ENCODE results near the gene ORAI3. TPM values are rescaled to one million over a fixed set of nuclear protein-coding genes. Genes with fewer than 3 reads are reported as not detected.

Gene ORAI3
- 18.8 and 21.1 TPM in 2 replicates for total RNA-seq

DNA sequence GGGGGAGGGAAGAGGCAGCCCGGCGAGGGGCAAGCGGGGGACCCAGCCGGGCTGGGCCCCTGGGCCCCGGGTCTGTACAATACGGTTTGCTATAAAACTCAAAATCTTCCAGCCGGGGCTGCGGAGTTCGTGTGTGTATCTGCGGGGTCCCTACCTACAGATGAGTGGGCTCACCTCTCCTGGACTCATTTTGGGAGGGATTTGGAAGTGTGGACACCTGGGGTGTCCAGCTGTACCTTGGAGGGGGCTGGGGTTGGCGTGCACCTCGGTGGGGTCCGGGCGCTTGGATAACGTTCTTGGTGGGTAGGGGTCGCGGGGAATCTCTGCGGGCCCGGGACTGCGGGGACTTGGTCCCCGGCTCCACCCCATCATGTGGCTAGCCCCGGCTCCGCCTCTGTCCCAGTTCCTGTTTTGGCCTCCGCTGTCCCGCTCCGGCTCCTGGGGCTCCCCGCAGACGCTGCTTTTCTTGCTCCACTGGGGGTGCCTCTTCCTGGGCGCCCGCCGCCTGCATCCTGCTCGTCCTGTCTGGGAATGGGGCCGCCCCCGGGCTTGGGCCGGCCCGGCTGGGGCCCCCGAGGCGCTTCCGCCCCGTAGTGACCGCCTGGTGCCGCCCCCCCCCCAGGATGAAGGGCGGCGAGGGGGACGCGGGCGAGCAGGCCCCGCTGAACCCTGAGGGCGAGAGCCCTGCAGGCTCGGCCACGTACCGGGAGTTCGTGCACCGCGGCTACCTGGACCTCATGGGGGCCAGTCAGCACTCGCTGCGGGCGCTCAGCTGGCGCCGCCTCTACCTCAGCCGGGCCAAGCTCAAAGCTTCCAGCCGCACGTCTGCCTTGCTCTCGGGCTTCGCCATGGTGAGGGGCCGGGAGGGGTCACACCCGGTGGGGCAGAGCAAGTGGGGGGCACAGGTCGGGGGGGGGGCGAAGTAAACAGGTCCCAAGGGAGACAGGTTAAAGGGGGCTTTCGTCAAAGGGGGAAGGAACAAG, at the start of gene ORAI3:
TSS of gene ORAI3 (plus strand) at position 402 of the 983 bp plus-strand sequence. CDS start at position 624, 222 bp downstream.

GRCh38 chr16:30923554-30924075, 25.3 kb upstream of the ORAI3 start, which contains the start of gene FBXL19:
TSS of gene FBXL19 (plus strand) at chr16:30923572. CDS start at chr16:30925755, 2,183 bp downstream.

GRCh38 chr16:30957456-30958174, 8.7 kb downstream of the ORAI3 start, which contains the start of gene SETD1A:
TSS of gene SETD1A (plus strand) at chr16:30957754. CDS start at chr16:30958732, 978 bp downstream.

GRCh38 chr16:30984669-30985400, 36.0 kb downstream of the ORAI3 start, which contains the start of gene HSD3B7:
TSS of gene HSD3B7 (plus strand) at chr16:30985207. CDS start at chr16:30985659, 452 bp downstream.

Other genes with a start within 250 kb of the ORAI3 start
- gene SRCAP, start 249.9 kb upstream of the ORAI3 start, total RNA-seq: 15.9 and 30.9 TPM in 2 replicates
- 23.7 and 24.5 TPM in 2 replicates for gene PHKG2, start 200.6 kb upstream of the ORAI3 start, total RNA-seq
- gene CFAP119, start 187.0 kb upstream of the ORAI3 start, total RNA-seq: 1.5 and 1.6 TPM in 2 replicates
- 57.8 and 73.3 TPM in 2 replicates for gene RNF40, start 186.7 kb upstream of the ORAI3 start, total RNA-seq
- 4.4 and 5.8 TPM in 2 replicates for gene ZNF629, start 161.9 kb upstream of the ORAI3 start, total RNA-seq
- gene BCL7C, start 55.0 kb upstream of the ORAI3 start, total RNA-seq: 32.2 and 37.2 TPM in 2 replicates
- gene CTF1, start 52.5 kb upstream of the ORAI3 start, total RNA-seq: under 0.01 TPM in 1 of 2 replicates, not detected in the other
- 21.7 and 27.3 TPM in 2 replicates for gene FBXL19, start 25.5 kb upstream of the ORAI3 start, total RNA-seq
- gene SETD1A, start 8.7 kb downstream of the ORAI3 start, total RNA-seq: 1.6 and 2.1 TPM in 2 replicates
- gene HSD3B7, start 36.1 kb downstream of the ORAI3 start, total RNA-seq: 2.3 and 2.6 TPM in 2 replicates
- under 0.01 TPM in 2 replicates for gene STX1B, start 61.6 kb downstream of the ORAI3 start, total RNA-seq
- gene STX4, start 84.5 kb downstream of the ORAI3 start, total RNA-seq: 15.9 and 20.4 TPM in 2 replicates
- gene ZNF668, start 125.2 kb downstream of the ORAI3 start, total RNA-seq: 6.8 and 9.7 TPM in 2 replicates
- gene ZNF646, start 125.4 kb downstream of the ORAI3 start, total RNA-seq: 9.1 and 11.0 TPM in 2 replicates
- 0.32 and 1.2 TPM in 2 replicates for gene PRSS53, start 139.9 kb downstream of the ORAI3 start, total RNA-seq
- gene VKORC1, start 145.7 kb downstream of the ORAI3 start, total RNA-seq: 82.5 and 95.8 TPM in 2 replicates
- gene BCKDK, start 159.3 kb downstream of the ORAI3 start, total RNA-seq: 15.6 and 15.7 TPM in 2 replicates
- 32.8 and 37.7 TPM in 2 replicates for gene KAT8, start 168.6 kb downstream of the ORAI3 start, total RNA-seq
- gene PRSS8, start 186.7 kb downstream of the ORAI3 start, total RNA-seq: not detected in 2 replicates
- gene PRSS36, start 201.0 kb downstream of the ORAI3 start, total RNA-seq: 0.32 and 1.5 TPM in 2 replicates
- 59.9 and 74.4 TPM in 2 replicates for gene FUS, start 231.1 kb downstream of the ORAI3 start, total RNA-seq